Type B pancreatic cell (in vitro differentiated cells): ENCODE data around the gene TCFL5. TPM values are rescaled to one million over a fixed set of nuclear protein-coding genes. Genes with fewer than 3 reads are reported as not detected.

Experiments used
- DNase-seq: peaks from one replicate; pipeline ENCODE4 v3.0.0; 2021; ENCODE audit warnings: mixed read lengths; ENCODE audit not compliant: unreplicated experiment; ENCODE audit errors: extremely low spot score
- H3K27ac Mint-ChIP-seq: 2 replicates; pipeline ENCODE4 v1.8.0; 2021; ENCODE audit warnings: mild to moderate bottlenecking, mixed read lengths
- H3K27me3 Mint-ChIP-seq: 2 replicates; pipeline ENCODE4 v1.8.0; 2021; ENCODE audit warnings: mixed read lengths
- H3K36me3 Mint-ChIP-seq: 2 replicates; pipeline ENCODE4 v1.8.0; 2021; ENCODE audit warnings: mixed read lengths
- H3K4me1 Mint-ChIP-seq: one replicate; pipeline ENCODE4 v1.8.0; 2021; ENCODE audit warnings: mixed read lengths; ENCODE audit not compliant: unreplicated experiment
- H3K4me3 Mint-ChIP-seq: 2 replicates; pipeline ENCODE4 v1.8.0; 2021; ENCODE audit warnings: mild to moderate bottlenecking, mixed read lengths
- H3K9me3 Mint-ChIP-seq: 2 replicates; pipeline ENCODE4 v1.8.0; 2021; ENCODE audit warnings: mixed read lengths
- total RNA-seq: library from RNA; stranded (reverse); gene quantifications from 2 replicates; pipeline ENCODE4 v1.2.1, GENCODE V29; 2021; ENCODE audit warnings: low replicate concordance
- TF ChIP-seq, protein P1 (sequence below): fragments of 200-600 bp; sonication (generic); conservative IDR thresholded peaks from 2 replicates; pipeline ENCODE4 v1.5.0; 2021; ENCODE audit warnings: antibody characterized with exemption, mild to moderate bottlenecking

Gene TCFL5
- total RNA-seq, 1 donor from 2014 or later: 11.8 TPM

DNA sequence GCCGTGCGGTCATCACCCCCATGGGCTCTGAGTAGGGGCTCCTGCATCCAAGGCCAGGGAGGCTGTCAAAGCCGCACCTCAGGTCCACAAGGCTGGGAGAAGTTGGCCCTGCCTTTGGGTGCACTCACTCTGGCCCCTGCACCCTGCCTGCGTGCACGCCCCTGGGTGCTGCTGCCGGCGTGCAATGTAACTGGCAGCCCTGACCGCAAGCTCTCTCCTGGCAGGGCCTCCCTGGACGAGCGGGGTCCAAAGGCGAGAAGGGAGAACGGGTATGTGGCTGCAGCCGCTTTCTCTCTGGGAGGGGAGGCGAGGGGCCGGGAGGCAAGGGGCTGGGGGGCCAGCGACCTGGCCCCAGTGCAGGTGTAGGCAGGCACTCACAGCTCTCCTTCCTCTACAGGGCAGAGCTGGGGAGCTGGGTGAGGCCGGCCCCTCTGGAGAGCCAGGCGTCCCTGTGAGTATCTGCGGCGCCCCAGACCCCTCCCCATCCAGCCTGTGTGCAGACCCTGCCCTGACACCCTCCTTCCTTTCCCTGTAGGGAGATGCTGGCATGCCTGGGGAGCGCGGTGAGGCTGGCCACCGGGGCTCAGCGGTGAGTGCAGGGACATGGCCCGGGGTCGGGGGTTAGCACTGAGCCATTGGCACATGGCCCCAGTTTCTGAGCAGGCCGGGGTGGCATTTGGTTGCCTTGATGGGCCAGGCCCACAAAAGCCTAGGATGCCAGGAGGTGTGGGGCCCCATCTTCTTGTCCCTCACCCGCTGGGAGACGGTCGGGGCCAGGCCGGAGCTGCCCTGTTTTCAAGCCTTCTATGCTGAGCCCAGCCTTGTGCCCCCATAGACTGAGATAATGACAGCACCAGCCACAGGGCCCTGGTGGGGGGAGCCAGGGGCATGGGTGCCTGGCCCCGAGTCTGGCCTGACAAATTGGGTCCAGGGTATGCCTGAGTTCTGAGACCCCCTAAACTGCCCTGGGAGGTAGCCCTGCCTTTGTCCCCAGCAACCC lies 32.1 kb downstream of the TCFL5 start:
- DNase-seq: no peak
- no peaks in the 10 kb centered on the region for H3K27me3 Mint-ChIP-seq
- no peaks in the 10 kb centered on the region for H3K9me3 Mint-ChIP-seq
- no peaks in the 10 kb centered on the region for H3K36me3 Mint-ChIP-seq
- no peak overlapping the region for H3K27ac Mint-ChIP-seq
- TF ChIP-seq, protein P1, sequence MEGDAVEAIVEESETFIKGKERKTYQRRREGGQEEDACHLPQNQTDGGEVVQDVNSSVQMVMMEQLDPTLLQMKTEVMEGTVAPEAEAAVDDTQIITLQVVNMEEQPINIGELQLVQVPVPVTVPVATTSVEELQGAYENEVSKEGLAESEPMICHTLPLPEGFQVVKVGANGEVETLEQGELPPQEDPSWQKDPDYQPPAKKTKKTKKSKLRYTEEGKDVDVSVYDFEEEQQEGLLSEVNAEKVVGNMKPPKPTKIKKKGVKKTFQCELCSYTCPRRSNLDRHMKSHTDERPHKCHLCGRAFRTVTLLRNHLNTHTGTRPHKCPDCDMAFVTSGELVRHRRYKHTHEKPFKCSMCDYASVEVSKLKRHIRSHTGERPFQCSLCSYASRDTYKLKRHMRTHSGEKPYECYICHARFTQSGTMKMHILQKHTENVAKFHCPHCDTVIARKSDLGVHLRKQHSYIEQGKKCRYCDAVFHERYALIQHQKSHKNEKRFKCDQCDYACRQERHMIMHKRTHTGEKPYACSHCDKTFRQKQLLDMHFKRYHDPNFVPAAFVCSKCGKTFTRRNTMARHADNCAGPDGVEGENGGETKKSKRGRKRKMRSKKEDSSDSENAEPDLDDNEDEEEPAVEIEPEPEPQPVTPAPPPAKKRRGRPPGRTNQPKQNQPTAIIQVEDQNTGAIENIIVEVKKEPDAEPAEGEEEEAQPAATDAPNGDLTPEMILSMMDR: no peak
- H3K4me3 Mint-ChIP-seq: no peak overlapping the region
- H3K4me1 Mint-ChIP-seq: peaks cover 14% of the 10 kb centered on the region

DNA sequence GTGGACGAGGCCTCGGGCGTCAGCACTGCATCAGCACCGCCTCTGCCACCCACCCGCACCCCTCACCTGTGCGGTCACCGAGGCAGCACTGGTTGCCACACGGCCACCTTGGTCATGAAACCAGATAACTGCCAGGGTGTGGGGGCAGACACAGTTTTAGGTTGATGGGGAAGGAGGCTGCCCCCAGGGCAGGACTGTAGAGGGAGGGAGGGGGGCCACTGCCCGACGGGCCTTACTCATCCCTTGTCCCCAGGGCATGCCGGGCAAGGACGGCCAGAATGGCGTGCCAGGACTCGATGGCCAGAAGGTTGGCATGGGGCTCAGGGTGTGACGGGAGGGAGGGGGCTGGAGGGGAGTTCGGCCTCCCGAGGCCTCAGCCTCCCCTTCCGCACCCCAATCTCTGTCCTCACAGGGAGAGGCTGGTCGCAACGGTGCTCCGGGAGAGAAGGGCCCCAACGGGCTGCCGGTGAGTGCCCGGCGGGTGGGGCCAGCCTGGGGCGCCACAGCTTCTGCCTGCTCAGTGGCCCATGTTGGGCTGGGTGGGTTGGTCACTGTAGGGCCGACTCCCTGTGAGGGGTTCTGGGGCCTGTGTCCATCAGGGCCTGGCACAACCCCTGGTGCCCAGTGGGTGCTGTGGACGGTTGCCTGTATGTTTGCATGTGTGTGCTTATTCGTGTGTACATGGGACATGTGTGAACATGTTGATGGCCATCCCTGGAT lies 33.0 kb downstream of the TCFL5 start:
- Mint-ChIP-seq H3K4me3 (no peak overlapping the region), H3K27me3 (no peaks in the 10 kb centered on the region), H3K4me1 (peaks cover 14% of the 10 kb centered on the region), H3K36me3 (no peaks in the 10 kb centered on the region), H3K9me3 (no peaks in the 10 kb centered on the region), H3K27ac (no peak overlapping the region)
- DNase-seq: no peak
- TF ChIP-seq, protein P1: no peak

DNA sequence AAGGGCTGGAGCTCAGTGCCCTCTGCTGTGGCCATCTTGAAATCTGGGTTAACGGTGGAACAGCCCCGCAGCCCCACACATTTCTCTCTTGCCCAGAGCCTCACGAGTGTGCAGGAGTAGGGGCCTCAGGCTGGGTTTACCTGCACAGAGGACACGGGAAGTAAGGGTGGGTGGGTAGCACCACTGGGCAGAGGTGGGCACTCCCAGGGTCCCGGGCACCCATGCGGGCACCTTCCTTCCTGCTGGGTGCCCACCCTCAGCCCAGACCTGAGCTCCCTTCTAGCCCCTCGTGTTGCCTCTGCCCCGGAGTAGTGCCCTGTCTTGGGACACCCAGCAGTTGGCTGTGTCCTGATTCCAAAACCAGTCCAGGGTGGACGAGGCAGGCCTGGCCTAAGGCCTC lies 33.6 kb downstream of the TCFL5 start:
- no peaks in the 10 kb centered on the region for H3K9me3 Mint-ChIP-seq
- TF ChIP-seq, protein P1: no peak
- H3K4me3 Mint-ChIP-seq: no peak overlapping the region
- H3K27ac Mint-ChIP-seq: no peak overlapping the region
- H3K36me3 Mint-ChIP-seq: no peaks in the 10 kb centered on the region
- H3K4me1 Mint-ChIP-seq: peaks cover 15% of the 10 kb centered on the region
- no peak for DNase-seq
- no peaks in the 10 kb centered on the region for H3K27me3 Mint-ChIP-seq

DNA sequence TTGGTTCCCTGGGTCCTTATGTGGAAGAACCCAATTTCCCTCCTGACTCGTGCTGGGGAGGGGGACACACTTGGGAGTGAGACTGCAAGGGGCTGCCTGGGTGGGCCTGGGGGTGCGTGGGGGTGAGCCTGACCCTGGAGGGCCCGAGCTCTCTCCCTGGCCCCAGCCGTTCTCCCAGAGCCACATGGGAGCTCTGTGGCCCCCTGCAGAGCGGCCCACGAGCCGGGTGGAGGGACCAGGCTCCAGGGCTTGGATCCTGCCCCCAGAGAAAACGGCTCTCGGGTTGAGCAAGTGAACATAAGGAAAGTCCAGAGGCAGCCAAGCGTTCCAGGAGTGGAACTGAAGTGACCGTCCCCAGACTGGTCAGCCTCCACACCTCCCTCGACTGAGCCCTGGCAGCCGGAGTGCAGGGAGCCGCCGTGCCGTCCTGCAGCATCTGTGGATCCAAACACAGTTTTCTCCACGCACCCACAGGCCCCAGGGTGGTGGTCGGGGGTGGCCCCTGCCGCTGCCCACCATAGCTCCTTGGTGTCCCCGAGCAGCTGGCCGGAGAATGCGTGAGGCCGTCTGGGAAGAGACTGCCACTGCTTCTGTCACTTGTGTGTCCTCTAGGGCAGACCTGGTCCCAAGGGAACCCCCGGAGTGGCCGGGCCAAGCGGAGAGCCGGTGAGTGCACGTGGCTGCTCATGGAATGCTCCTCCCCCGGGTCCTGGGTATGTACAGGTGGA lies 34.1 kb downstream of the TCFL5 start:
- TF ChIP-seq, protein P1: no peak
- DNase-seq: no peak
- no peak overlapping the region for H3K27ac Mint-ChIP-seq
- H3K9me3 Mint-ChIP-seq: no peaks in the 10 kb centered on the region
- peaks cover 12% of the 10 kb centered on the region for H3K4me1 Mint-ChIP-seq
- H3K4me3 Mint-ChIP-seq: no peak overlapping the region
- no peaks in the 10 kb centered on the region for H3K27me3 Mint-ChIP-seq
- H3K36me3 Mint-ChIP-seq: no peaks in the 10 kb centered on the region

DNA sequence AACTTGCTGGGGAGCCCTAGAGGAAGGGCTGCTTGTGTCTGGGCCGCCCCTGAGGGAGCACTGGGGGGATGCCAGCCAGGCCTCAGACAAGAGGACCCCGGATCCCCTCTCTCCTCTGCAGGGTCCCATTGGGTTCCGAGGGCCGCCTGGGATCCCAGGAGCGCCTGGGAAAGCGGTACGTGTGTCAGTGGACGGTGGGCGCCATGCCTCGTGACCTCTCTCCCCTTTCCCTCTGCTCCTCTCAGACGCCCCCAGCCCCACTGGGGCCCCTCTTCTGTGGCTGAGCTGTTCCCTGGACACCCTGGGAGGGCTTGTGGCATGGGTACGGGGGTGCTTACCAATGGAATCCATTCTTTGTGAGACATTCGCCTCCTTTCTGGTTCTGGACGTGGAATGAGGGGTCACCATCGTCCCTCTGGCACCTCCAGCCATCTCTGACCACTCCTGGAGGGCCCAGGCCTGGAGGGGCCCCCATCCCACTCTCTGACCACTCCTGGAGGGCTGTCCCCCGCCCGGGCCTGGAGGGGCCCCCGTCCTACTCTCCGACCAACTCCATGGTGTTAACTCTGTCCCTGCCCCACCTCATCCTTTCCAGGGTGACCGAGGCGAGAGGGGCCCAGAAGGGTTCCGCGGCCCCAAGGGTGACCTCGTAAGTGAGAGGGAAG lies 34.8 kb downstream of the TCFL5 start:
- Mint-ChIP-seq H3K36me3 (no peaks in the 10 kb centered on the region), H3K9me3 (no peaks in the 10 kb centered on the region), H3K4me3 (no peak overlapping the region), H3K27ac (no peak overlapping the region), H3K4me1 (peaks cover 7% of the 10 kb centered on the region), H3K27me3 (no peaks in the 10 kb centered on the region)
- TF ChIP-seq, protein P1: no peak
- DNase-seq: no peak
